Mesangial cell (primary cell): ENCODE results near the gene IL13RA2. TPM values are rescaled to one million over a fixed set of nuclear protein-coding genes. Genes with fewer than 3 reads are reported as not detected.

Experiments
- total RNA-seq: library from RNA; depleted of rRNA; stranded (reverse); fragments of >200 nt; gene quantifications from 2 replicates; pipeline ENCODE4 v1.2.3, GENCODE V29; 2015

Gene IL13RA2
- not detected in 2 replicates for total RNA-seq

DNA sequence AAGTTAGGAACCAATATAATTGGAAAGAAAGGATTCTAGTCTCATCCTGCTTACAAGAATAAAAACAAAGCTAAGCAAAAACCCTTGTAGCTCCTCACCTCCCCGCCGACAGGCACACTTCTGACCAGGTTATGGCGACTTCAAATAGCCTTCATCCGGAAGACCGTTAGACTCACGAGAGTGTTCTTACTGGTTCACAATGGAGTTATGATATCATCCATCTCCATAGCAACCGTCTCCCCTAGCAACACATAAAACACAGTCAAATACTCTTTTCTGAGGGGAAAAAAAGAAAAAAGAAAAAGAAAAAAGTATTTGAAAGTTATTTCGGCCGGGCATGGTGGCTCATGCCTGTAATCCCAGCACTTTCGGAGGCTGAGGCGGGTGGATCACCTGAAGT is at the start of gene IL13RA2:
IL13RA2 (minus strand) TSS at position 162 of the 400 bp plus-strand sequence. CDS start 347 bp downstream, outside the sequence.

Other genes with a start within 250 kb of the IL13RA2 start
- gene RBMXL3, start 171.8 kb upstream of the IL13RA2 start, total RNA-seq: not detected in 2 replicates
- gene LRCH2, start 216.5 kb upstream of the IL13RA2 start, total RNA-seq: 0.81 and 3.2 TPM in 2 replicates